Left lung (tissue), 10 donors: ENCODE data around the gene NALF2. TPM values are rescaled to one million over a fixed set of nuclear protein-coding genes. Genes with fewer than 3 reads are reported as not detected.
A peak's percentile ranks its signal among the peaks of the same experiment; 100 is the strongest.

Experiments used
- ATAC-seq: fragments of 200-7000 bp; cut with Tn5 transposase; one replicate; pipeline ENCODE4 v1.9.1; 2020; ENCODE audit warnings: moderate library complexity
- DNase-seq, 4 donors: peaks; one replicate each; pipeline ENCODE4 v3.0.0-alpha.2; 2013 to 2020
- H3K27ac ChIP-seq, 2 donors: fragments of 200-600 bp; sonication (generic) in 1 of 2; one replicate each; pipeline versions ENCODE4 v1.5.0 to v1.8.0; 2020 to 2021
- H3K27me3 ChIP-seq, 2 donors: fragments of 200-600 bp; sonication (generic) in 1 of 2; one replicate each; pipeline versions ENCODE4 v1.5.0 to v1.8.0; 2020 to 2021
- H3K36me3 ChIP-seq, 2 donors: fragments of 200-600 bp; sonication (generic) in 1 of 2; one replicate each; pipeline versions ENCODE4 v1.5.0 to v1.8.0; 2020 to 2021
- H3K4me1 ChIP-seq, 2 donors: fragments of 200-600 bp; one replicate each; pipeline ENCODE4 v1.8.0; 2021
- H3K4me3 ChIP-seq, 2 donors: fragments of 200-600 bp; sonication (generic) in 1 of 2; one replicate each; pipeline versions ENCODE4 v1.5.0 to v1.8.0; 2020 to 2021; ENCODE audit warnings: mild to moderate bottlenecking in 1 of 2
- H3K9me3 ChIP-seq, 2 donors: fragments of 200-600 bp; sonication (generic) in 1 of 2; one replicate each; pipeline versions ENCODE4 v1.5.0 to v1.8.0; 2020 to 2021
- CTCF ChIP-seq, 2 donors: fragments of 200-600 bp; sonication (generic) in 1 of 2; IDR thresholded peaks; one replicate each; pipeline versions ENCODE4 v1.5.0 to v1.8.0; 2021; ENCODE audit warnings: antibody characterized with exemption in 2 of 2
- intact Hi-C, 2 donors: fragments of 100-400 bp; cut with DNase I; formaldehyde crosslinking; loops; one replicate each; pipeline versions ENCODE4 v1.11.2 to v1.14.2; 2022
- polyA plus RNA-seq, 6 donors: library from polyadenylated mRNA; unstranded; fragments of 120-200 nt; gene quantifications; one replicate each; pipeline ENCODE4 v1.2.1, GENCODE V29; 2013; ENCODE audit not compliant: insufficient read length in 6 of 6
- total RNA-seq, 2 donors: library from RNA; stranded (reverse); fragmentation: NEBNext Ultra II Directional; extraction: Animal tissue kit (Norgen Biotek cat#: 25700); gene quantifications; one replicate each; pipeline ENCODE4 v1.2.1, GENCODE V29; 2021
- donor health status: DM: no; HTN: yes; CAD: no.
- donor health status: DM: no; HTN: no; CAD: no.

NALF2 gene
- total and polyA plus RNA-seq, 8 donors = 0.03 to 0.26 (median 0.17) TPM; not detected in 1

- Histone ChIP-seq H3K27ac (no peak overlapping the region), H3K4me3 (no peak overlapping the region), H3K4me1 (peaks cover 0 to 2% of the 10 kb centered on the region in 2 donors), H3K27me3 (peaks cover 19 to 75% of the 10 kb centered on the region in 2 donors), H3K36me3 (no peaks in the 10 kb centered on the region), H3K9me3 (no peaks in the 10 kb centered on the region)
- ATAC-seq (peak; percentile 40), DNase-seq (no peak)
- no peak for TF ChIP-seq CTCF (IDR thresholded peaks at IDR 0.05)
- intact Hi-C loops = no loop called here
These were observed 821 bp upstream of the NALF2 start for GRCh38 chrX:69503228-69503781.

GRCh38 chrX:69504626-69505612 lies 793 bp downstream of the NALF2 start:
- Histone ChIP-seq H3K36me3 (no peaks in the 10 kb centered on the region), H3K27ac (no peak overlapping the region), H3K9me3 (no peaks in the 10 kb centered on the region), H3K4me1 (peaks cover 0 to 2% of the 10 kb centered on the region in 2 donors), H3K27me3 (peaks cover 20 to 84% of the 10 kb centered on the region in 2 donors), H3K4me3 (peak overlapping the region; percentile 25 to 34)
- DNase-seq (no peak), ATAC-seq (no peak)
- intact Hi-C loops = no loop called here
- TF ChIP-seq CTCF (IDR thresholded peaks at IDR 0.05) = no peak

- TF ChIP-seq CTCF (IDR thresholded peaks at IDR 0.05) = no peak
- no peaks in the 10 kb centered on the region for H3K9me3 ChIP-seq
- H3K27ac ChIP-seq = no peak overlapping the region
- no peak for DNase-seq
- ATAC-seq = no peak
- no peaks in the 10 kb centered on the region for H3K36me3 ChIP-seq
- H3K27me3 ChIP-seq = peaks cover 20 to 85% of the 10 kb centered on the region in 2 donors
- intact Hi-C loops = no loop called here
- H3K4me1 ChIP-seq = peaks cover 0 to 2% of the 10 kb centered on the region in 2 donors
- H3K4me3 ChIP-seq = no peak overlapping the region
These were observed 1.9 kb downstream of the NALF2 start for GRCh38 chrX:69505772-69506616.

GRCh38 chrX:69506617-69507499 lies 2.7 kb downstream of the NALF2 start:
- no peak for DNase-seq
- Histone ChIP-seq H3K36me3 (no peaks in the 10 kb centered on the region), H3K9me3 (no peaks in the 10 kb centered on the region), H3K4me1 (peaks cover 0 to 2% of the 10 kb centered on the region in 2 donors), H3K27ac (no peak overlapping the region), H3K27me3 (peaks cover 20 to 82% of the 10 kb centered on the region in 2 donors), H3K4me3 (no peak overlapping the region)
- no peak for ATAC-seq
- intact Hi-C loops = no loop called here
- no peak for TF ChIP-seq CTCF (IDR thresholded peaks at IDR 0.05)
